Measurements from ENCODE around the gene IGFLR1. TPM values are rescaled to one million over a fixed set of nuclear protein-coding genes. Genes with fewer than 3 reads are reported as not detected.
A peak's percentile ranks its signal among the peaks of the same experiment; 100 is the strongest.

IGFLR1 gene
- total RNA-seq, 1 donor from 2014 or later, result 3.8 TPM

DNA sequence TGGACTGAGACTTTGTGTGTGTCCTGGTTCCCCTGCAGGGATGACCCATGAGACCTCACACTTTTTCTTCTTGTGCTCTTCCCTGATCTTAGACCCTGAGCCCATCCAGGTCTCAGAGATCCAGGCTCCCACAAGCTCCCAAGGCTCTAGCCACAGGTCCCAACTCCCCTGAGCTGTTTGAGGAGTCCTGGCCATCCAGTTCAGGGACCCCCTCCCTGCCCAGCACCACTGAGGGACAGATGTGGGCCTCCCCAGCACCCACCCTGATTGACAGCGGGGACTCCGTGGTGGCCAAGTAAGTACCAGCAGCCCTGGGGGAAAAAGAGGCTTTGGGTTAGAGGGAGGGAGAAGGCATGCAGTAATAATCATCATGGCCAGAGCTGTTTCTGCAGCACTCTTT, 17.4 kb upstream of the IGFLR1 start:
- TF ChIP-seq, protein P1, sequence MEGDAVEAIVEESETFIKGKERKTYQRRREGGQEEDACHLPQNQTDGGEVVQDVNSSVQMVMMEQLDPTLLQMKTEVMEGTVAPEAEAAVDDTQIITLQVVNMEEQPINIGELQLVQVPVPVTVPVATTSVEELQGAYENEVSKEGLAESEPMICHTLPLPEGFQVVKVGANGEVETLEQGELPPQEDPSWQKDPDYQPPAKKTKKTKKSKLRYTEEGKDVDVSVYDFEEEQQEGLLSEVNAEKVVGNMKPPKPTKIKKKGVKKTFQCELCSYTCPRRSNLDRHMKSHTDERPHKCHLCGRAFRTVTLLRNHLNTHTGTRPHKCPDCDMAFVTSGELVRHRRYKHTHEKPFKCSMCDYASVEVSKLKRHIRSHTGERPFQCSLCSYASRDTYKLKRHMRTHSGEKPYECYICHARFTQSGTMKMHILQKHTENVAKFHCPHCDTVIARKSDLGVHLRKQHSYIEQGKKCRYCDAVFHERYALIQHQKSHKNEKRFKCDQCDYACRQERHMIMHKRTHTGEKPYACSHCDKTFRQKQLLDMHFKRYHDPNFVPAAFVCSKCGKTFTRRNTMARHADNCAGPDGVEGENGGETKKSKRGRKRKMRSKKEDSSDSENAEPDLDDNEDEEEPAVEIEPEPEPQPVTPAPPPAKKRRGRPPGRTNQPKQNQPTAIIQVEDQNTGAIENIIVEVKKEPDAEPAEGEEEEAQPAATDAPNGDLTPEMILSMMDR (conservative IDR thresholded peaks at IDR 0.05), result no peak
- peaks cover 9% of the 10 kb centered on the region for H3K4me1 Mint-ChIP-seq (ENCODE audit: unreplicated experiment)
- H3K27ac Mint-ChIP-seq, result peak overlapping the region; percentile 53
- peaks cover 13% of the 10 kb centered on the region for H3K27me3 Mint-ChIP-seq
- DNase-seq (ENCODE audit: extremely low spot score, unreplicated experiment), result no peak
- H3K9me3 Mint-ChIP-seq, result no peaks in the 10 kb centered on the region
- H3K36me3 Mint-ChIP-seq, result peaks cover 7% of the 10 kb centered on the region
- H3K4me3 Mint-ChIP-seq, result peak overlapping the region; percentile 99

DNA sequence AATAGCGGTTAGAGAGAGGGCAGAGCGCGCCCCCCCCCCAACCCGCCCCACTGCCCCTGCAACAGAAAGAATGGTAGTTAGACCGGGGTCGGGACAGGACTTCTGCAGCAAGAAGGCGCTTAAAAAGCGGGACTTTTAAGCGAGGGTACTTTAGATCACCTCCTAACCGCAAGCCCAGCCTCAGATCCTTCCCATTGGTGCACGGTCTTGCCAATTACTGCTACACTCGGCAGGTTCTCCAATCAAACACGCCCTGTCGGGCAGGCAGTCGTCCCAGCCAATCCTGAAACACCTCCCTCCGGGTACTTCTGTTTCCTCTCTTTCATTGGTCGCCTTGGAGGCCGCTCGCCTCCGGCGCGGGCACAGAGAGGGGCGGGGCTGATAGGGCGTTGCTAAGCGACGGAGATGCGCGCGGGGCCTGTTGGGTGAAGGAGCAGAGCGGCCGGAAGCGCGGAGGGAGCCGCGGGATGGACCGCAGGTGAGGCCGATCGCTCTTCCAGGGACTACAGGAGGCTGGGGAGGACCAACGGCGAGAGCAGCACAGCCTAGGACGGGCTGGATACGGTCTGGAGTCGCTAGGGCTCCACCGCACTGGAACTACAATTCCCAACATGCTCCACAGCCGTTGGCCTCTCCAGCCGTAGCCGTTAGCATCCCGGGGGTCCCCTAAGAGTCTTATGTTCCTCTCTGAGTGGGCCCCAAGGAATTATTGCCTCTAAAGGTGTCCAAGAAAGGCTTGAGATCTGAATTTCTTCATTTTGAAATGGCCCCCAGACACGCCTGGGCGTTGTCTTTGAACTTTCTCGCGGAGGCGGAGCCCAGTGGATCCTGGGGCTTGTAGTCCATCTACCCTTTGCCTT, 15.7 kb upstream of the IGFLR1 start, which contains the start of gene PROSER3:
TSS of gene PROSER3 (plus strand) at position 428 of the 860 bp plus-strand sequence. CDS start at position 468, 40 bp downstream.
- peaks cover 7% of the 10 kb centered on the region for H3K36me3 Mint-ChIP-seq
- no peaks in the 10 kb centered on the region for H3K9me3 Mint-ChIP-seq
- peak; percentile 97 for DNase-seq (ENCODE audit: extremely low spot score, unreplicated experiment)
- peak within 1 kb of the TSS; percentile 97 for H3K27ac Mint-ChIP-seq
- peak within 1 kb of the TSS; percentile 99 for H3K4me3 Mint-ChIP-seq
- peaks cover 9% of the 10 kb centered on the region for H3K4me1 Mint-ChIP-seq (ENCODE audit: unreplicated experiment)
- peaks cover 14% of the 10 kb centered on the region for H3K27me3 Mint-ChIP-seq
- TF ChIP-seq, protein P1 (conservative IDR thresholded peaks at IDR 0.05), result no peak

DNA sequence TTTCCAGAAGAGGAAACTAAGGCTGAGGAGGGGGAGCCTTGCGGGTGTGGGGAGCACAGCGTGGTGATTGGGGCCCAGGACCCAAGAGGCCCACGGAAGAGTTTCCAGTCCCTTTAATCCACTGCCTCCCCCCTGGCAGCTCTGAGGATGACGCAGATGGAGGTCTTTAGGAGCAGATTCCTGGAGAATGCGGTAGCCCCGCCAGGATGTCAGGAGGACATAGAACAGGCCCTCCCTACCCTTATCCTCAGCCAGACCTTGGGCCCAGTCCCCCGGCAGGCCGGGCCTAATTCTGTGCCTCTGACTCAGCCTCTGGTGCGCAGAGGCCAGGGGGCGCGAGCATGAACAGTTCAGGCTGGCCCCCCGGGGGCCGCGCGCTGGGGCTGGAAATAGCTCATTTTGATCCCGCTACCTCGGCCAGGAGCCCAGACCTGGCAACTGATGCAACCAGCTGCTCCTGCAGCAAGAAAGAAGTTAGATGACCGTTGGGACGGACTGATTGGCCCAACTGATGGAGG, 15.0 kb upstream of the IGFLR1 start:
- peaks cover 14% of the 10 kb centered on the region for H3K27me3 Mint-ChIP-seq
- DNase-seq (ENCODE audit: extremely low spot score, unreplicated experiment), result no peak
- H3K27ac Mint-ChIP-seq, result peak overlapping the region; percentile 97
- H3K4me3 Mint-ChIP-seq, result peak overlapping the region; percentile 99
- no peaks in the 10 kb centered on the region for H3K9me3 Mint-ChIP-seq
- peaks cover 7% of the 10 kb centered on the region for H3K36me3 Mint-ChIP-seq
- H3K4me1 Mint-ChIP-seq (ENCODE audit: unreplicated experiment), result peaks cover 9% of the 10 kb centered on the region
- TF ChIP-seq, protein P1 (conservative IDR thresholded peaks at IDR 0.05), result no peak

DNA sequence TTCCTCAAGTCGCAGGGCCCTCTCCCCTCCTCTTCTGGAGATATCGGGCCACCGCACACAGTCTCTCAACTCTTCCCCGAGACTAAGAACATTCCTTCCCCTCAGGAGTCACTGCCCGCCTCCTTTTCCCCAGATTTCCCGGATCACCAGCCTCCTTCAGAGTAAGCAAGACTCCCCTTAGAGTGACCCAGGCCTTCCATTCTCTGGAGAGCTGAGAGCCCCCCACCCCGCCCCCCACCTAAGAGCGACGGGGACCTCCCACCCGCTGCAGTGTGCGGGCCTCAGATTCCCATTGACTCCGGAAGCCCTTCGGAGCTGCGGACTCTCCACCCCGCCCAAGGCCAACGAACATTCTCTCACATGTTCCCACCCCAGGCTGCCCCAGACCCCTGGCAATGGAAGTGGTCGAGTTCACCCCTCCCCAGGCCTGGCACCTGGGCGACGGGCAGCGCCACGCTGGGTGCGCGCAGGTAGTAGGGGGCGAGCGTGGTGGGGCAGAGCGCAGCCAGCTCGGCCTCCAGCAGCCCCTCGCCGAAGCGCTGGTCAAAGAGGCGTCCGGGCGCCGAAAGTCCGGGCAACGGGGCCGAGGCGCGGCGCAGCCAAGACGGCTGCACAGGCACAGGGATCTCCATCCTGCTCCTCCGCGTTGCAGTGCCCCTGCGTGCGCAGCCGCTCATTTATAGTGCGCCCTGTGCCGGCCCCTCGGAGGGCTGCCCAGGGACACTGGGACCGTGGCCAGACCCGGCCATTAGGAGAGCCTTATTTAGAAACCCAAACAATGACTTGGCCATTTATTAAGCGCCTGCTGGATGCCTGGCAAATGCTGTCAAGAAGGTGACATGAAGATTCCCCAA, 14.4 kb upstream of the IGFLR1 start, which contains the start of gene HSPB6:
TSS of gene HSPB6 (minus strand) at position 653 of the 854 bp plus-strand sequence. CDS start at position 632, 21 bp downstream.
- Mint-ChIP-seq H3K36me3 (peaks cover 4% of the 10 kb centered on the region), H3K9me3 (no peaks in the 10 kb centered on the region), H3K27me3 (peaks cover 14% of the 10 kb centered on the region), H3K4me3 (peak within 1 kb of the TSS; percentile 99), H3K27ac (peak within 1 kb of the TSS; percentile 97), H3K4me1 (ENCODE audit: unreplicated experiment) (peaks cover 9% of the 10 kb centered on the region)
- TF ChIP-seq, protein P1 (conservative IDR thresholded peaks at IDR 0.05), result no peak
- DNase-seq (ENCODE audit: extremely low spot score, unreplicated experiment), result no peak

All from type B pancreatic cell (in vitro differentiated cells).